Measurements from ENCODE around the gene BRINP3.

GRCh38 chr1:190147616-190148015 lies 330.0 kb downstream of the BRINP3 start:
- no peak for TF ChIP-seq EP300 (IDR thresholded peaks at IDR 0.05; ENCODE audit: borderline replicate concordance)
- TF ChIP-seq CEBPB (IDR thresholded peaks at IDR 0.05), result no peak
- no peak for TF ChIP-seq USF1 (IDR thresholded peaks at IDR 0.05)
- TF ChIP-seq REST (IDR thresholded peaks at IDR 0.05; ENCODE audit: low read depth), result no peak
- no peak for TF ChIP-seq TEAD4 (IDR thresholded peaks at IDR 0.05)
- no peak for TF ChIP-seq CREB1 (IDR thresholded peaks at IDR 0.05; ENCODE audit: low read depth)
- no peak for TF ChIP-seq EGR1 (IDR thresholded peaks at IDR 0.05)
- no peak for TF ChIP-seq YY1 (IDR thresholded peaks at IDR 0.05; ENCODE audit: low read depth)
- TF ChIP-seq MAX (IDR thresholded peaks at IDR 0.05), result no peak
- TF ChIP-seq ZBTB7A (IDR thresholded peaks at IDR 0.05; ENCODE audit: low read depth), result no peak
- TF ChIP-seq TCF12 (IDR thresholded peaks at IDR 0.05; ENCODE audit: low read depth), result no peak
- no peak for TF ChIP-seq RAD21 (IDR thresholded peaks at IDR 0.05; ENCODE audit: low read depth)

All from Ishikawa (cell line).